T-helper 9 cell (primary cell): ENCODE results near the gene ARHGEF16.

ENCODE experiments used
- DNase-seq: peaks from one replicate; pipeline ENCODE4 v3.0.0-alpha.2; 2020

ARHGEF16 gene

GRCh38 chr1:3423245-3423829 lies 31.1 kb upstream of the ARHGEF16 start:
- no peak for DNase-seq

GRCh38 chr1:3423896-3424611 lies 30.4 kb upstream of the ARHGEF16 start:
- no peak for DNase-seq

- no peak for DNase-seq
Observed at GRCh38 chr1:3425486-3426215, 28.8 kb upstream of the ARHGEF16 start.

DNA sequence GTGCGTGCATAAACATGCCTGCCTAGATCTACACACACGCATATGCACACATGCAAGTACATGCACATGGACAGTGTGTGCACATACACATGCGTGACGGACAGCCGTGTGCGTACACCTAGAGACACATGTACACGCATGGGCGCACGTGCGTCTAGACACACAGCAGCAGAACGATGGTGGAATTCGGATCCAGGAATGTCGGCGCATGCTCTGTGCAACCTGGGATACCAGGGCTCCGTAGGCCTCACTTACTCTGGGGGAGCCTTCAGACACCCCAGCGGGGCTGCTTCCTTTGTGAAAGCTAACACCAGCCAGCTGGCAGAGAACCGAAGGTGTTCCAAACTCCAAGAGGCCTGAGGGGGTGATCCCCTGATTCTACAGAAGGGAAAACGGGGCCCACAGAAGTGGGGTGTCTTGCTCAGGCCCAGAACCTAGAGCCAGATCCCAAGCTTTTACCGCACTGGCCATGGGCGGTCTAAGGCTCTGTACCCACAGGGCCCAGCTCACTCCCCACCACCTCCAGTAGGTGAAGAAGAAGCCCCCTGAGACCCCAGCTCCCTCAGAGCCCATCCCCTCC lies 27.4 kb upstream of the ARHGEF16 start:
- DNase-seq, result no peak

- DNase-seq, result no peak
Observed at GRCh38 chr1:3427711-3428704, 26.5 kb upstream of the ARHGEF16 start.

GRCh38 chr1:3428899-3429298 lies 25.6 kb upstream of the ARHGEF16 start:
- no peak for DNase-seq

DNA sequence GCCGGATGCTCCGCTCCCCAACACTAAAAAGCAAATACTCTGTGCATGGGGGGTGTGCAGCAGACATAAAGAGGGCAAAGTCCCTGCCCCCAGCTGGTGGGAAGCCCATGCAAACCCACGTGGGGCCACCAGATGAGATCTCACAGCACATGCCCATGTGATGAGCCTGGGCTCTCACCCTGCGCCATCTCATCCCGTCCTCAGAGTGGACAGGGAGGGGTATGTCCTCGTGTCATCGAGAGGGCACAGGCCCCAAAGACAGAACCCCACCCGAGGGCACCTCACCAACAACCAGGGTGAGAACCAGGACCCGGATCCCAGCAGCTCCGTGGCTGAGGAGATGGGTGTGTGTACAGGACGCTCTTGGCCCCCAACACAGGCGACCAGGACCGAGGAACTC lies 25.1 kb upstream of the ARHGEF16 start:
- DNase-seq, result no peak

DNA sequence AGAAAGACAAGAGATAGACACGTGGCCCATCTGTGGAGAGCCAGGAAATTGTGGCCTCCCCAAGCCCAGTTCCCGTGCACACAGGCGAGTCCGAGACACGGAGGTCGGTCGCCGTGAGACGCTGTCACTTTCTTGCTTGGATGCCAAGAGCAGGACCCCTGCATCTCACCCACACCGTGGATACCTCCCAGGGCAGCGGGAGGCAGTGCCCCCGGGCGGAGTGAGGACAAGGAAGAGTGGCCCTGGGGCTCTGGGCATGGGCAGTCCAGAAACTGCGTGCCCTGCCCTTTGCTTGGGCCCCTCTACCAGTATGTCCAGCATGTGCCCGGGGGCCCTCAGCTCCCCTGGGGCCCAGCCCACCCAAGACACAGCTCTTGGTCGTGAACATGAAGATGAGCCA lies 24.7 kb upstream of the ARHGEF16 start:
- no peak for DNase-seq

DNA sequence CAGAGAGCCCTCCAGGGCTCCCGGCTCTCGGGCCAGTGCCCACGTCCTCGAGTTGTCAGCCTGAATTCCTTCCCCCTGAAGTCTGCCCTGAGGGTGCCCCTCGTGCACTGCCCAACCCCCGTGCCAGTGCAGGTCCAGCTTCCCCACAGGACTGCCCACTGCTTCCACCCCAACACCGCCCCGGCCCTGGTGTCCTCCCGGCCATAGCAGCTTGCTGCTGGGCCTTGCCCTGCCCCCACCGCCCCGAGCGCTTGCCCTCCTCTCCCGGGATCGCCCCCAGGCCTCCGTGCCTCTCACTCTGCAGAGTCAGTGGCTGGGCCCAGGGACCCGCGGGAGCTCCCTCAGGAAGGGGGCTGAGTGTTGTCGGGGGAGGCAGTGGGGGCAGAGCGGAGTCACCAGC lies 24.1 kb upstream of the ARHGEF16 start:
- DNase-seq, result no peak

DNA sequence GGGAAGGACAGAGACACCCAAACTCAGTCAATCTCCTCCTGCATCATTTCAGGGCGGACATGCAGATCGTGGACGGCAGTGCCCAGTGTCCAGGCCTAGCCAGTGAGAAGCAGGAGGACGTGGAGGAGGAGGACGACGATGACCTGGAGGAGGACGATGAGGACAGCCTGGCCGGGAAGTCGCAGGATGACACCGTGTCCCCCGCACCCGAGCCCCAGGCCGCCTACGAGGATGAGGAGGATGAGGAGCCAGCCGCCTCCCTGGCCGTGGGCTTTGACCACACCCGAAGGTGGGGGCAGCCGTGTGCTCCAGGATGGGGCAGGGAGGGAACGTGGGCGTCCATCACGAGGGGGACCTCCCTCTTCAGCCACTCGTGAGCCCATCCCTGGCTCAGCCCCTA lies 23.6 kb upstream of the ARHGEF16 start:
- no peak for DNase-seq

DNA sequence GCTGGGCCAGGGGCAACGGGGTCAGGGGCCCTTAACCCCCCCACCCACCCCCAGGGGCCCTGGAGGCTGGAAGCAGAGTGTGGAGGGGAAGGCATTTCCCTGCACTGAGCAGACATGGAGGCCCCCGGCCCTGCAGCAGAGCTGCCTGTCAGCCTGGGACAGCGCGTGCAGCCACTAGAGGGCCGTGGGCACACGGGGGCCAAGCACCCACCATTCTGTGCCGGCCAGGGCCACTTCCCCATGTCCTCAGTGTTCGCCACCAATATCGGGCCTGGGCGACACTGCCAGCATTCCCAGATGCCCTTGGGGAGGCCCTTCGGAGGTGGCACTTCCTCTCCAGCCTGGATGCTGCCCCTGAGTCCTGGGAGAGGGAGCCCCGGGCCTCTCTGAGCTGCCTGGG lies 23.2 kb upstream of the ARHGEF16 start:
- DNase-seq, result no peak

DNA sequence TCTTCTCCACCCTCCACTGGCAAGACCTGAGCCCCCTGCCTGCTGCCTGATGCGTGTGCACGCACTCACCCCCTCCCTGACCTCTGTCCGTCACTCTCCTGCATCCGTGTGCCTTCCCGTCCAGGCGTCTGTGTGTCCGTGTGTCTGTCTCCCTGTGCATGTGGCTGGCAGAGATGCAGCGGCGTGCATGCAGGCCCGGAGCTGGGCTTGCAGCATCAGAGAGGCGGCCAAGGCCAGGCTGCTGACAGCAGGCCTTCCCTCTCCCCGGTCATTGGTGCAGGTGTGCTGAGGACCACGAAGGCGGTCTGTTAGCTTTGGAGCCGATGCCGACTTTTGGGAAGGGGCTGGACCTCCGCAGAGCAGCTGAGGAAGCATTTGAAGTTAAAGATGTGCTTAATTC lies 22.8 kb upstream of the ARHGEF16 start:
- no peak for DNase-seq

GRCh38 chr1:3432306-3432705 lies 22.2 kb upstream of the ARHGEF16 start:
- no peak for DNase-seq

GRCh38 chr1:3433076-3433475 lies 21.4 kb upstream of the ARHGEF16 start:
- DNase-seq, result no peak

DNA sequence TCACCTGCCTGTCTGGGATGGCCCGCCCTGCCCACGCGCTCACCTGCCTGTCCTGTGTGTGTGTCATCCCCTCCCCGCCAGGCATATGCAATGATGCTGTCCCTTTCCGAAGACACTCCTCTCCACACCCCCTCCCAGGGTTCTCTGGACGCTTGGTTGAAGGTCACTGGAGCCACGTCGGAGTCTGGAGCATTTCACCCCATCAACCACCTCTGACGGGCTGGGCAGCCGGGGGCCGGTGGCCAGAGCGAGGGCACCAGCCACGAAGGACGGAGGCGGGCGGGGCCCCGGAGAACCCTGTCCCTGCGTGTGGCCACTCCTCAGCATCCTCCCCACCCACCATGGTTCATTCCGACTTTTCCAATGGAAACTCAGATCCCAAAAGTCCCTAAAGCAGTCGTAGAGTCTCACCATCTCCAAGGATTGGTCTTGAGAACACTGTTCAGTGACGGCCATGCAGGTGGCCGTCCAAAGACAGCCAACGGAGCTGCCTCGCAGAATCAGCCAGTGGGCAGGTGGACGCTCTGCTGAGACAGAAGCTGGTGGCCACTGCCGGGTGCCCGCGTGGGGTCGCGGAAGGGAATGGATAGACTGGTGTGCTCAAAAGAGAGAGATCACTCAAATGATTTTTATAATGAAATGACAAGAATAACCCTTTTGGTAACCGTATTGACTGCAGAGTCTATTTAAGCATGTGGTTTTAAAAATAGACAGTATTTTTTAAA lies 20.7 kb upstream of the ARHGEF16 start:
- DNase-seq, result no peak

- no peak for DNase-seq
Observed at GRCh38 chr1:3434406-3435110, 19.9 kb upstream of the ARHGEF16 start.

- DNase-seq, result no peak
Observed at GRCh38 chr1:3435666-3436065, 18.8 kb upstream of the ARHGEF16 start.

- no peak for DNase-seq
Observed at GRCh38 chr1:3436451-3436850, 18.0 kb upstream of the ARHGEF16 start.

GRCh38 chr1:3436901-3437300 lies 17.6 kb upstream of the ARHGEF16 start:
- no peak for DNase-seq

GRCh38 chr1:3438661-3439180 lies 15.7 kb upstream of the ARHGEF16 start:
- DNase-seq, result no peak
